Loucy (cell line): ENCODE measurements around the gene ARGLU1.

Experiments used
- H2AFZ ChIP-seq: fragments of 200-600 bp; sonication (generic); 2 replicates; pipeline ENCODE4 v1.6.0; 2016; ENCODE audit warnings: antibody characterized with exemption, mild to moderate bottlenecking, low read length, moderate library complexity
- H3F3A ChIP-seq: fragments of 200-600 bp; 2 replicates; pipeline ENCODE4 v1.6.0; 2016; ENCODE audit warnings: antibody characterized with exemption, low read depth, mild to moderate bottlenecking
- H3K27me3 ChIP-seq: fragments of 200-600 bp; sonication (generic); 2 replicates; pipeline ENCODE4 v1.6.1; 2014; ENCODE audit warnings: low read length, mild to moderate bottlenecking; ENCODE audit not compliant: insufficient read depth, poor library complexity, severe bottlenecking
- H3K36me3 ChIP-seq: fragments of 200-600 bp; sonication (generic); 2 replicates; pipeline ENCODE4 v1.6.1; 2016; ENCODE audit warnings: low read length; ENCODE audit not compliant: insufficient read depth
- H3K4me1 ChIP-seq: fragments of 200-600 bp; sonication (generic); 2 replicates; pipeline ENCODE4 v1.5.1; 2014; ENCODE audit warnings: low read length, mild to moderate bottlenecking; ENCODE audit not compliant: insufficient read depth, poor library complexity, severe bottlenecking
- H3K4me2 ChIP-seq: fragments of 200-600 bp; sonication (generic); 2 replicates; pipeline ENCODE4 v1.6.0; 2014; ENCODE audit warnings: antibody characterized with exemption, low read length, low read depth, mild to moderate bottlenecking; ENCODE audit not compliant: poor library complexity, severe bottlenecking
- H3K4me3 ChIP-seq: fragments of 200-600 bp; sonication (generic); 2 replicates; pipeline ENCODE4 v1.5.1; 2014; ENCODE audit warnings: low read length, mild to moderate bottlenecking, mixed read lengths; ENCODE audit not compliant: poor library complexity, severe bottlenecking
- H3K79me2 ChIP-seq: fragments of 200-600 bp; sonication (generic); 2 replicates; pipeline ENCODE4 v1.6.1; 2014; ENCODE audit warnings: low read length; ENCODE audit not compliant: insufficient read depth
- H3K9ac ChIP-seq: fragments of 200-600 bp; sonication (generic); 2 replicates; pipeline ENCODE4 v1.6.0; 2014; ENCODE audit warnings: mild to moderate bottlenecking, low read depth, low read length, moderate library complexity; ENCODE audit not compliant: poor library complexity, severe bottlenecking
- H3K9me2 ChIP-seq: fragments of 200-600 bp; sonication (generic); replicated peaks from 2 replicates; pipeline ENCODE4 v1.6.1; 2016; ENCODE audit warnings: low read depth, low read length, mixed read lengths
- H3K9me3 ChIP-seq: fragments of 200-600 bp; sonication (generic); 2 replicates; pipeline ENCODE4 v1.6.1; 2014; ENCODE audit warnings: mild to moderate bottlenecking, antibody characterized with exemption, low read length, low read depth; ENCODE audit not compliant: insufficient read depth
- H4K20me1 ChIP-seq: fragments of 200-600 bp; sonication (generic); 2 replicates; pipeline ENCODE4 v1.6.0; 2014; ENCODE audit warnings: antibody characterized with exemption, low read length, mild to moderate bottlenecking; ENCODE audit not compliant: insufficient read depth, poor library complexity, severe bottlenecking
- EZH2phosphoT487 ChIP-seq: fragments of 200-600 bp; IDR thresholded peaks from 2 replicates; pipeline ENCODE4 v1.6.1; 2018; ENCODE audit warnings: antibody characterized with exemption, mild to moderate bottlenecking, moderate library complexity, borderline replicate concordance
- TF ChIP-seq, protein P1 (sequence below): fragments of 200-600 bp; sonication (generic); conservative IDR thresholded peaks from 2 replicates; pipeline ENCODE4 v1.5.1; 2014; ENCODE audit warnings: mild to moderate bottlenecking, antibody characterized with exemption, low read length

The ARGLU1 gene

DNA sequence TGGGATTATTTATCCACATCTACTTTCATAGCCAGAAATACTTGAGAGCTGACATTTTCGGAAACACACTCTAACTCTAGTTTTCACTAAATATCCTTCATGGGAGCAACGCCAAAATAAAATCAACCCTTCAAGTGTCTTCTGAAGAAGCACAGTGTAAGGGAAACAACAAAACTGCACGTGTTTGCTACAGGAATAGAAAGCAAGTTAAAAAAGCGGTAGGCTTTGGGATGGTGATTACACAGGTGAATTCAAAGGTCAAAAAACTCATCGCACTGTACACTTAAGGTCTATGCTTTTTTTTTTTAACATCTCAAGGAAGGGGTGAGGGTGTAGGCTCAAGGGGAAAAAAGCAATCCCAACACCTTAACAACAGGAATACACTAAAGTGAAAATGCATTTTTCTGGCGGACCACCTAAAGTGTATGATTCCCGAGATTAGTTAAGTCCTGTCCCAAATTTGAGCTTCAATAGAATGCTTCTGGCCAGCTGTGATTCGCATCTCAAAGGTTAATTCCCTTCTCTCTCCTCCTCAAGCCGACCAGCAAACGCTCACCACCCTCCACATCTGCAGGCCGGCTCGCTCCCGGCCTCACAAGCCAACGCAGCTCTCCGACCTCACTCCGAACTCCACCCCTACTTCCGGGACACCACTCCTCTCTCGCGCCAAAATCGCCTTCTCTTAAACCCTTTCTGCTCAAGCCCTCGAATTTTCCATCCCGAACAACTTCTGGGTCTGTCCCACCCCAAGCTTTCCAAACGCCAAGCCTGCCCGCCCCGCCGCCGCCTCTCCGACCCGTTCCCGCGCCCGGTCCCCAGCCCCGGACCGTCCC, 1.1 kb downstream of the ARGLU1 start:
- Histone ChIP-seq H3F3A (no peaks in the 10 kb centered on the region), H3K27me3 (no peaks in the 10 kb centered on the region), H3K9me3 (no peaks in the 10 kb centered on the region), H2AFZ (peak overlapping the region; percentile 71; the same call in 1 of the 2 replicates), H3K4me1 (peaks cover 37% of the 10 kb centered on the region), H3K9ac (peak overlapping the region; percentile 93), H3K36me3 (no peaks in the 10 kb centered on the region), H3K4me2 (peak overlapping the region; percentile 95), H4K20me1 (peaks cover 53% of the 10 kb centered on the region), H3K79me2 (peaks cover 61% of the 10 kb centered on the region), H3K9me2 (no peaks in the 10 kb centered on the region), H3K4me3 (peak overlapping the region; percentile 98)
- TF ChIP-seq, protein P1, sequence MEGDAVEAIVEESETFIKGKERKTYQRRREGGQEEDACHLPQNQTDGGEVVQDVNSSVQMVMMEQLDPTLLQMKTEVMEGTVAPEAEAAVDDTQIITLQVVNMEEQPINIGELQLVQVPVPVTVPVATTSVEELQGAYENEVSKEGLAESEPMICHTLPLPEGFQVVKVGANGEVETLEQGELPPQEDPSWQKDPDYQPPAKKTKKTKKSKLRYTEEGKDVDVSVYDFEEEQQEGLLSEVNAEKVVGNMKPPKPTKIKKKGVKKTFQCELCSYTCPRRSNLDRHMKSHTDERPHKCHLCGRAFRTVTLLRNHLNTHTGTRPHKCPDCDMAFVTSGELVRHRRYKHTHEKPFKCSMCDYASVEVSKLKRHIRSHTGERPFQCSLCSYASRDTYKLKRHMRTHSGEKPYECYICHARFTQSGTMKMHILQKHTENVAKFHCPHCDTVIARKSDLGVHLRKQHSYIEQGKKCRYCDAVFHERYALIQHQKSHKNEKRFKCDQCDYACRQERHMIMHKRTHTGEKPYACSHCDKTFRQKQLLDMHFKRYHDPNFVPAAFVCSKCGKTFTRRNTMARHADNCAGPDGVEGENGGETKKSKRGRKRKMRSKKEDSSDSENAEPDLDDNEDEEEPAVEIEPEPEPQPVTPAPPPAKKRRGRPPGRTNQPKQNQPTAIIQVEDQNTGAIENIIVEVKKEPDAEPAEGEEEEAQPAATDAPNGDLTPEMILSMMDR: no peak
- TF ChIP-seq EZH2phosphoT487: no peak

DNA sequence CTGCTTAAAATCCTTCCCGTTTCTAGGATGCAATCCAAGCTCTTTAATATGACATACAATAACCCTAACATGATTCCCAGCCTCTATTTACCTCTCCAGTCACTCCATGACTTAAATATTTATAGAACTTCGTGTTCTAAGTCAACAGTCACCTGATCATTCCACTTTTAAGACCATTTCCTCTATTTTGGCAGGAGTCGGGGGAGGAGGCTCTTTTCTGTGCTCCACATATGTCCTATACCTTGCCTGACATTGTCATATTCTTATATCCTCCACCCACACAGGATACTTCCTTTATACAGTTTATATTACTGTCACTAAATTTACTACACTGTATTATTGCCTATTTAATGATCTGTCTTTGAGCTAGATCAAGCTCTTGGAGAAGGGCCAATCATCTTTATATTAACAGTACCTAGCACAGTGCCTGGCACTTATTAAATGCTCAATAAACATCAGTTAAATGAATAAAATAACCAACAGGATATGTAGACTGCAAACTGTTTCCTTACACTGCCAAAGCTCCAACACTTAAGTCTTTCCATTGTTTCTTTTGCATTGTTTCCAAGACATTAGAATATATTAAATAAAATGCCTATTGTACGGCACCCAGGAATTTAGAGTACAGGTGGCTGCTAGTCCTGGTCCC, 2.7 kb downstream of the ARGLU1 start:
- Histone ChIP-seq H3K4me2 (peak overlapping the region; percentile 95), H3K9me2 (no peaks in the 10 kb centered on the region), H3K4me3 (peak overlapping the region; percentile 98), H3K9me3 (no peaks in the 10 kb centered on the region), H3K9ac (peak overlapping the region; percentile 93), H3K36me3 (no peaks in the 10 kb centered on the region), H3K4me1 (peaks cover 49% of the 10 kb centered on the region), H3F3A (no peaks in the 10 kb centered on the region), H3K27me3 (no peaks in the 10 kb centered on the region), H3K79me2 (peaks cover 77% of the 10 kb centered on the region), H2AFZ (no peak overlapping the region), H4K20me1 (peaks cover 69% of the 10 kb centered on the region)
- TF ChIP-seq, protein P1: no peak
- TF ChIP-seq EZH2phosphoT487: no peak

DNA sequence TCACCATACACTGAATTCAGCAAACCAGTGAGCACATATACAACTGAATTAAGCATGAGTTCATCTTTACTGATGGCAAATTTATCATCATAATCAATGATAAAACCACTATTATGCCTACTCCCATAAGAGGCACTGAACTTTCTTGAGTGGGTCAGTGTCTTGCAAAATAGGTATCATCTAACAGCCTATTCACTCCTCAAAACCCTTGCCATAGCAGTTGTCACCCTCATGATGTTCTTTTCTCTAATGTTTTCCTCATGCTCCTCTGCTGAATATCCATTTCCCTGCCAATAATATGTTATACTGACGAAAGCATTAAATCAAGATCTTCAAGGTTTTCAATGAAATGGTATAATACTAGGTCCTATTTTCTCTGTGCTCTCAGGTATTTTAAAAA, 5.6 kb downstream of the ARGLU1 start:
- H3K27me3 ChIP-seq: no peaks in the 10 kb centered on the region
- no peaks in the 10 kb centered on the region for H3K9me2 ChIP-seq
- no peaks in the 10 kb centered on the region for H3F3A ChIP-seq
- H3K79me2 ChIP-seq: peaks cover 100% of the 10 kb centered on the region
- peak overlapping the region; percentile 87 for H3K4me2 ChIP-seq
- H3K36me3 ChIP-seq: peaks cover 25% of the 10 kb centered on the region
- H3K9me3 ChIP-seq: no peaks in the 10 kb centered on the region
- peak overlapping the region; percentile 72 for H3K4me3 ChIP-seq
- peak overlapping the region; percentile 26 for H3K9ac ChIP-seq
- no peak overlapping the region for H2AFZ ChIP-seq
- peaks cover 50% of the 10 kb centered on the region for H3K4me1 ChIP-seq
- peaks cover 95% of the 10 kb centered on the region for H4K20me1 ChIP-seq
- no peak for TF ChIP-seq EZH2phosphoT487
- TF ChIP-seq, protein P1: no peak
